SK-N-SH treated with all-trans-retinoic acid at 6 μM for 48 hours (cell line): ENCODE data around the gene DSTYK.

ENCODE experiments used
- CSDC2 ChIP-seq: fragments of 250-450 bp; sonication (Bioruptor Pico); IDR thresholded peaks from 2 replicates; pipeline ENCODE4 v1.5.0; 2020; ENCODE audit warnings: mild to moderate bottlenecking, moderate library complexity
- CSRNP3 ChIP-seq: fragments of 250-450 bp; sonication (Bioruptor Pico); IDR thresholded peaks from 2 replicates; pipeline ENCODE4 v1.5.1; 2021; ENCODE audit warnings: mild to moderate bottlenecking, moderate library complexity
- POU6F1 ChIP-seq: fragments of 250-450 bp; sonication (Bioruptor Pico); IDR thresholded peaks from 2 replicates; pipeline ENCODE4 v1.8.0; 2021; ENCODE audit warnings: low read depth, mild to moderate bottlenecking, moderate library complexity, borderline replicate concordance
- RARB ChIP-seq: fragments of 250-450 bp; sonication (Bioruptor Pico); IDR thresholded peaks from 2 replicates; pipeline ENCODE4 v1.8.0; 2021; ENCODE audit warnings: mild to moderate bottlenecking, moderate library complexity
- ZC3H10 ChIP-seq: fragments of 250-450 bp; sonication (Bioruptor Pico); IDR thresholded peaks from 2 replicates; pipeline ENCODE4 v1.5.1; 2021; ENCODE audit warnings: mild to moderate bottlenecking, moderate library complexity
- ZFP30 ChIP-seq: fragments of 450-650 bp; formaldehyde crosslinking; IDR thresholded peaks from 2 replicates; pipeline ENCODE4 v1.5.0; 2022; ENCODE audit warnings: mild to moderate bottlenecking, moderate library complexity
- ZNF565 ChIP-seq: fragments of 450-650 bp; formaldehyde crosslinking; conservative IDR thresholded peaks from 2 replicates; pipeline ENCODE4 v1.5.0; 2020; ENCODE audit warnings: low read depth, mild to moderate bottlenecking, moderate library complexity
- TF ChIP-seq, protein P1 (sequence below): fragments of 250-450 bp; sonication (Bioruptor Pico); IDR thresholded peaks from 2 replicates; pipeline ENCODE4 v1.8.0; 2020; ENCODE audit warnings: mild to moderate bottlenecking, moderate library complexity, borderline replicate concordance

DNA sequence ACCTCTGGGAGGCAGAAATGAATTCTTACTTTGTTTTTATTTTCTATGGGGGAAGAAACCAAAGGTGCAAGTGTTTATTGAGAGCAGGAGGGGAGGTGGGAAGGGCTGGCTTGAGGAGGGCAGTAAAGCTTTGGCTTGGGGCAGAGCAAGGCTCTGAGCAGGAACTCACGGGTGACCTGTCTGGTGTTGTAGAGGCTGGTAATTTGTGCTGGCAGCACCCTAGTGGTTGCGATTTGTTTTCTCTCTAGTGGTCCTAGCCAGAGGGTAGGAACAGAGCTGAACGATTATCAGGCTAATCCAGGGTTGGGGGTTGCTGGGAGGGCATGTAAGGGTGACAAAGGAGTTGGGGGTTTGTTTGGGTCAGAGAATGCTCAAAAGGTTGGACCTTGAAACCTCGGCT is 32.9 kb upstream of the DSTYK start:
- TF ChIP-seq ZNF565 (CRISPR knock-in tag) (no peak), ZC3H10 (no peak), CSDC2 (CRISPR knock-in tag) (no peak), POU6F1 (CRISPR knock-in tag) (no peak), CSRNP3 (no peak), RARB (CRISPR knock-in tag) (no peak), ZFP30 (no peak)
- TF ChIP-seq, protein P1, sequence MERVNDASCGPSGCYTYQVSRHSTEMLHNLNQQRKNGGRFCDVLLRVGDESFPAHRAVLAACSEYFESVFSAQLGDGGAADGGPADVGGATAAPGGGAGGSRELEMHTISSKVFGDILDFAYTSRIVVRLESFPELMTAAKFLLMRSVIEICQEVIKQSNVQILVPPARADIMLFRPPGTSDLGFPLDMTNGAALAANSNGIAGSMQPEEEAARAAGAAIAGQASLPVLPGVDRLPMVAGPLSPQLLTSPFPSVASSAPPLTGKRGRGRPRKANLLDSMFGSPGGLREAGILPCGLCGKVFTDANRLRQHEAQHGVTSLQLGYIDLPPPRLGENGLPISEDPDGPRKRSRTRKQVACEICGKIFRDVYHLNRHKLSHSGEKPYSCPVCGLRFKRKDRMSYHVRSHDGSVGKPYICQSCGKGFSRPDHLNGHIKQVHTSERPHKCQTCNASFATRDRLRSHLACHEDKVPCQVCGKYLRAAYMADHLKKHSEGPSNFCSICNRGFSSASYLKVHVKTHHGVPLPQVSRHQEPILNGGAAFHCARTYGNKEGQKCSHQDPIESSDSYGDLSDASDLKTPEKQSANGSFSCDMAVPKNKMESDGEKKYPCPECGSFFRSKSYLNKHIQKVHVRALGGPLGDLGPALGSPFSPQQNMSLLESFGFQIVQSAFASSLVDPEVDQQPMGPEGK (CRISPR knock-in tag): no peak
